DMS 273 (cell line): ENCODE measurements around the gene LIF.

Experiments
- DNase-seq: peaks from one replicate; lab custom pipeline; 2025; ENCODE audit not compliant: unreplicated experiment; lab: John Stamatoyannopoulos, UW

Gene LIF

GRCh38 chr22:30195245-30196140, 51.1 kb downstream of the LIF start:
- no peak for DNase-seq

GRCh38 chr22:30193031-30193775, 53.4 kb downstream of the LIF start:
- DNase-seq = no peak

- no peak for DNase-seq
Measured at GRCh38 chr22:30192427-30192826, 54.1 kb downstream of the LIF start.

- no peak for DNase-seq
Measured at GRCh38 chr22:30191040-30191701, 55.4 kb downstream of the LIF start.

DNA sequence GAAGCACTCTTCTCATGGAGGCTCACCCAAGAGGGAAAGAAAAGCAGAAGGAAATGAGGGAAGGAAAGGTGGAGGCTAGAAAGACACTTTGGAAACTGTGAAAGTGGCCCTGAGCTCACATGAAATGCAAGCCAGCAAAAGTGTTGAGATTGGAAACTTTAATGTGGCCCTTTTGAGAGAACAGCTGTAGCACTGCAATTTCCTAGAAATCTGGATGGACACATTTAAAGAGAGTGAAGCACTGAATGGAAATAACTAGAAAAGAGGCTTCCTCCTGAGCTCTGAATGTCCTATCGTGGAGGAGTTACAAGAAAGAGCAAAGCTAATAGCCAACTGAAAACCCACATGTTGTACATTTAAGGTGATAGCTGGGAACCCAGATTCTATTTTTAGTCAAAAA, 56.0 kb downstream of the LIF start:
- DNase-seq = no peak
